Thoracic aorta (tissue), 2 donors: ENCODE results near the gene PNLIPRP1. TPM values are rescaled to one million over a fixed set of nuclear protein-coding genes. Genes with fewer than 3 reads are reported as not detected.

Experiments used
- ATAC-seq: fragments of 150-250 bp; one replicate; pipeline ENCODE4 v1.8.0; 2017; ENCODE audit warnings: low read depth; ENCODE audit not compliant: insufficient number of reproducible peaks, low FRiP score
- DNase-seq: peaks from one replicate; pipeline ENCODE4 v3.0.0-alpha.2; 2020; ENCODE audit warnings: low spot score
- H3K27ac ChIP-seq, 2 donors: fragments of 200-600 bp; sonication (generic); 1 replicate in 1 of 2; 2 replicates in 1 of 2; pipeline ENCODE4 v1.5.1; 2016; ENCODE audit warnings: mild to moderate bottlenecking in 2 of 2, moderate library complexity in 2 of 2
- H3K27me3 ChIP-seq: fragments of 200-600 bp; sonication (generic); replicated peaks from 2 replicates; pipeline ENCODE4 v1.6.0; 2016; ENCODE audit warnings: mild to moderate bottlenecking; ENCODE audit not compliant: insufficient read depth
- H3K36me3 ChIP-seq: fragments of 200-600 bp; sonication (generic); one replicate; pipeline ENCODE4 v1.5.1; 2016
- H3K4me1 ChIP-seq, 2 donors: fragments of 200-600 bp; sonication (generic); 1 replicate in 1 of 2; 2 replicates in 1 of 2; pipeline versions ENCODE4 v1.5.1 to v1.6.0; 2016; ENCODE audit warnings: low read depth in 2 of 2, mild to moderate bottlenecking in 1 of 2; ENCODE audit not compliant: control insufficient read depth in 1 of 2
- H3K4me3 ChIP-seq: fragments of 200-600 bp; sonication (generic); 2 replicates; pipeline ENCODE4 v1.5.1; 2016; ENCODE audit warnings: mild to moderate bottlenecking
- H3K9me3 ChIP-seq: fragments of 200-600 bp; sonication (generic); 2 replicates; pipeline ENCODE4 v1.5.1; 2016
- total RNA-seq, 2 donors: library from RNA; depleted of rRNA; stranded (reverse); fragments of >200 nt; gene quantifications; one replicate each; pipeline versions ENCODE4 v1.1.0 to v1.2.3, GENCODE V29; 2016
- TF ChIP-seq, protein P1 (sequence below): fragments of 200-600 bp; sonication (generic); IDR thresholded peaks from one replicate; pipeline ENCODE4 v1.5.1; 2019; ENCODE audit warnings: antibody characterized with exemption

PNLIPRP1 gene
- total RNA-seq, 2 donors from 2014 or later = 0.99 TPM; not detected in 1

- Histone ChIP-seq H3K4me3 (no peak overlapping the region), H3K27ac (no peak overlapping the region), H3K4me1 (no peaks in the 10 kb centered on the region), H3K36me3 (no peaks in the 10 kb centered on the region), H3K9me3 (no peaks in the 10 kb centered on the region), H3K27me3 (no peaks in the 10 kb centered on the region)
- DNase-seq = no peak
- no peak for ATAC-seq
- TF ChIP-seq, protein P1, sequence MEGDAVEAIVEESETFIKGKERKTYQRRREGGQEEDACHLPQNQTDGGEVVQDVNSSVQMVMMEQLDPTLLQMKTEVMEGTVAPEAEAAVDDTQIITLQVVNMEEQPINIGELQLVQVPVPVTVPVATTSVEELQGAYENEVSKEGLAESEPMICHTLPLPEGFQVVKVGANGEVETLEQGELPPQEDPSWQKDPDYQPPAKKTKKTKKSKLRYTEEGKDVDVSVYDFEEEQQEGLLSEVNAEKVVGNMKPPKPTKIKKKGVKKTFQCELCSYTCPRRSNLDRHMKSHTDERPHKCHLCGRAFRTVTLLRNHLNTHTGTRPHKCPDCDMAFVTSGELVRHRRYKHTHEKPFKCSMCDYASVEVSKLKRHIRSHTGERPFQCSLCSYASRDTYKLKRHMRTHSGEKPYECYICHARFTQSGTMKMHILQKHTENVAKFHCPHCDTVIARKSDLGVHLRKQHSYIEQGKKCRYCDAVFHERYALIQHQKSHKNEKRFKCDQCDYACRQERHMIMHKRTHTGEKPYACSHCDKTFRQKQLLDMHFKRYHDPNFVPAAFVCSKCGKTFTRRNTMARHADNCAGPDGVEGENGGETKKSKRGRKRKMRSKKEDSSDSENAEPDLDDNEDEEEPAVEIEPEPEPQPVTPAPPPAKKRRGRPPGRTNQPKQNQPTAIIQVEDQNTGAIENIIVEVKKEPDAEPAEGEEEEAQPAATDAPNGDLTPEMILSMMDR = no peak
Observed at GRCh38 chr10:116625845-116626244, 35.1 kb downstream of the PNLIPRP1 start.

DNA sequence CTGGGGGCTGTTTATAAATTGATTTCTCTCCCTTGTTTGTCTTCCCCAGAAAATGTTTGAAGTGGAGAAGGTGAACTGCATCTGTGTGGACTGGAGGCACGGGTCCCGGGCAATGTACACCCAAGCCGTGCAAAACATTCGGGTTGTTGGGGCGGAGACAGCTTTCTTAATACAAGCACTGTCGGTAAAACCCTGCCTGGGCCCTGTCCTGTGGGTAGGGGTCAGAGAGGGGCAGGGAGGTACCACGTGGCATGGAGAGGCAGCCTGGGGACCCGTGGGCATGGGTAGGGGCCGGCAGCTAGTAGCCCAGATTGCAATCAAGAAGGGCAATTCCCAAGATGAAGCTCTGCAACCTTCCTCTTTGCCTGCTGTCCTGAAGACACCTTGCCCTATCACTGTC, 36.1 kb downstream of the PNLIPRP1 start:
- Histone ChIP-seq H3K4me3 (no peak overlapping the region), H3K27ac (no peak overlapping the region), H3K4me1 (no peaks in the 10 kb centered on the region), H3K36me3 (no peaks in the 10 kb centered on the region), H3K9me3 (no peaks in the 10 kb centered on the region), H3K27me3 (no peaks in the 10 kb centered on the region)
- ATAC-seq (no peak), DNase-seq (no peak)
- TF ChIP-seq, protein P1 = no peak

- TF ChIP-seq, protein P1 = no peak
- Histone ChIP-seq H3K27ac (no peak overlapping the region), H3K27me3 (no peaks in the 10 kb centered on the region), H3K36me3 (no peaks in the 10 kb centered on the region), H3K4me1 (no peaks in the 10 kb centered on the region), H3K9me3 (no peaks in the 10 kb centered on the region), H3K4me3 (no peak overlapping the region)
- ATAC-seq (no peak), DNase-seq (no peak)
Observed at GRCh38 chr10:116627386-116627933, 36.7 kb downstream of the PNLIPRP1 start.

- no peak overlapping the region for H3K27ac ChIP-seq
- H3K4me1 ChIP-seq = no peaks in the 10 kb centered on the region
- no peaks in the 10 kb centered on the region for H3K27me3 ChIP-seq
- H3K36me3 ChIP-seq = no peaks in the 10 kb centered on the region
- ATAC-seq = no peak
- no peak overlapping the region for H3K4me3 ChIP-seq
- DNase-seq = no peak
- no peaks in the 10 kb centered on the region for H3K9me3 ChIP-seq
- TF ChIP-seq, protein P1 = no peak
Observed at GRCh38 chr10:116629340-116629739, 38.6 kb downstream of the PNLIPRP1 start.

DNA sequence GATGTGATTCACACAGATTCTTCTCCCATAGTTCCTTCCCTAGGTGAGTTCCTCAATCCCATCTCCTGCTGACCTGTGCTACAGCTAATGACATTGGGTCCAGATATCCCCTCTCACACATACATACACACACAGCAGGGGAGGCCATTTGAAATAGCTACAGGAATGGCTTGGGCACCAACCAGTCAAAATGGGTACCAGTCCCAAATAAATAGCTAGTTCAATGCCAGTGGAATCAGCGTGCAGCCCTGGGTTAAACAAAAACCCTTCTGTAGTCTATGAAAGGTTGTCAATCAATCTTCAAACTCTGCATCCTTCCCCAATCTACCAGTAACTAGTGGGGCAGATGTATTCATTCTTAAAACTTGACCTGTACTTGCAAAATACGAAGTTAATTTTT, 39.3 kb downstream of the PNLIPRP1 start:
- TF ChIP-seq, protein P1 = no peak
- H3K4me3 ChIP-seq = no peak overlapping the region
- no peak for DNase-seq
- H3K27me3 ChIP-seq = no peaks in the 10 kb centered on the region
- H3K36me3 ChIP-seq = no peaks in the 10 kb centered on the region
- H3K4me1 ChIP-seq = no peaks in the 10 kb centered on the region
- H3K9me3 ChIP-seq = no peaks in the 10 kb centered on the region
- H3K27ac ChIP-seq = no peak overlapping the region
- ATAC-seq = no peak
